Gastroesophageal sphincter (tissue), 3 donors: Measurements from ENCODE around the gene DYRK1A.

Experiments
- EP300 ChIP-seq: sonication (generic); formaldehyde crosslinking; IDR thresholded peaks from one replicate; pipeline ENCODE4 v1.6.1; 2017; ENCODE audit warnings: antibody characterized with exemption, mild to moderate bottlenecking
- POLR2A ChIP-seq, 2 donors: fragments of 450-650 bp; IDR thresholded peaks; one replicate each; pipeline ENCODE4 v1.6.1; 2017; ENCODE audit warnings: antibody characterized with exemption in 2 of 2, mild to moderate bottlenecking in 2 of 2, moderate library complexity in 1 of 2
- POLR2AphosphoS5 ChIP-seq: sonication (generic); formaldehyde crosslinking; IDR thresholded peaks from one replicate; pipeline ENCODE4 v1.6.1; 2017; ENCODE audit warnings: antibody characterized with exemption
- TF ChIP-seq, protein P1 (sequence below), 4 experiments: fragments of 200-600 bp in 2 of 4; fragments of 450-650 bp in 2 of 4; sonication (generic) in 1 of 4; IDR thresholded peaks; one replicate each; pipeline ENCODE4 v1.5.1; 2017 to 2019; ENCODE audit warnings: antibody characterized with exemption in 4 of 4, mild to moderate bottlenecking in 2 of 4, moderate library complexity in 2 of 4

DNA sequence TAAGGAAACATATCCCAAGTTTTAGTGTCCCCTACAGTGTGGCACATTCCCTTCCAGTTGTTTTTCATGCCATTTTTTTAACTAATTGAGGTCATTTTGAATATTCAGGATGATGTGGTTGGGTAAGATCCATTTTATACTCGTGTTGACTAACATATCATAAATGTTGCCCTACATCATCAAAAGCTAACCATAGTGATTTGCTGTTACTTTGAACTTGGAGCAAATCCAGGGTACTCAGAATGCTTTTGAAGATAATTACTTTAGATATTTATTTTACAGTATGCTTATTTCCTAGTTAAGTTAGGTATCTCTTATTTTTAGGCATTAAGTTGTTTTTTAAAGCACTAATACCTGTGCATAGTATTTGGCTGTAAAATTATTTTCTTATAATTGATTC lies 57.8 kb downstream of the DYRK1A start:
- no peak for TF ChIP-seq POLR2AphosphoS5
- TF ChIP-seq, protein P1, sequence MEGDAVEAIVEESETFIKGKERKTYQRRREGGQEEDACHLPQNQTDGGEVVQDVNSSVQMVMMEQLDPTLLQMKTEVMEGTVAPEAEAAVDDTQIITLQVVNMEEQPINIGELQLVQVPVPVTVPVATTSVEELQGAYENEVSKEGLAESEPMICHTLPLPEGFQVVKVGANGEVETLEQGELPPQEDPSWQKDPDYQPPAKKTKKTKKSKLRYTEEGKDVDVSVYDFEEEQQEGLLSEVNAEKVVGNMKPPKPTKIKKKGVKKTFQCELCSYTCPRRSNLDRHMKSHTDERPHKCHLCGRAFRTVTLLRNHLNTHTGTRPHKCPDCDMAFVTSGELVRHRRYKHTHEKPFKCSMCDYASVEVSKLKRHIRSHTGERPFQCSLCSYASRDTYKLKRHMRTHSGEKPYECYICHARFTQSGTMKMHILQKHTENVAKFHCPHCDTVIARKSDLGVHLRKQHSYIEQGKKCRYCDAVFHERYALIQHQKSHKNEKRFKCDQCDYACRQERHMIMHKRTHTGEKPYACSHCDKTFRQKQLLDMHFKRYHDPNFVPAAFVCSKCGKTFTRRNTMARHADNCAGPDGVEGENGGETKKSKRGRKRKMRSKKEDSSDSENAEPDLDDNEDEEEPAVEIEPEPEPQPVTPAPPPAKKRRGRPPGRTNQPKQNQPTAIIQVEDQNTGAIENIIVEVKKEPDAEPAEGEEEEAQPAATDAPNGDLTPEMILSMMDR (IDR thresholded peaks at IDR 0.05) = no peak
- TF ChIP-seq POLR2A (IDR thresholded peaks at IDR 0.05) = no peak
- no peak for TF ChIP-seq EP300
